GM12878 (cell line): ENCODE results near the gene SIK3. TPM values are rescaled to one million over a fixed set of nuclear protein-coding genes. Genes with fewer than 3 reads are reported as not detected.

Source experiments
- ATAC-seq: fragments of 200-7000 bp; cut with Tn5 transposase; 3 replicates; pipeline ENCODE4 v1.9.1; 2020; ENCODE audit warnings: mild to moderate bottlenecking, moderate library complexity
- BruUV-seq: library from RNA; stranded (reverse); fragments of 400-500 nt; replicated peaks from 2 replicates; lab custom pipeline; 2021; lab: Mats Ljungman, UMichigan
- CTCF ChIA-PET: fragments of 300-600 bp; sonication (Branson Sonifier 250); formaldehyde crosslinking; extraction: SDS; loops from one replicate; lab custom pipeline; 2021; ENCODE audit warnings: inconsistent platforms; lab: Yijun Ruan, JAX
- POLR2A ChIA-PET: fragments of 350-600 bp; formaldehyde crosslinking; extraction: SDS; loops from one replicate; lab custom pipeline; 2021; ENCODE audit warnings: inconsistent platforms; lab: Charles Lee
- RAD21 ChIA-PET: fragments of 300-600 bp; sonication (Branson Sonifier 250); formaldehyde crosslinking; loops from one replicate; lab custom pipeline; 2023; ENCODE audit warnings: antibody characterized with exemption; ENCODE audit not compliant: unreplicated experiment; lab: Charles Lee
- SMC1A ChIA-PET: fragments of 300-600 bp; sonication (Branson Sonifier 250); formaldehyde crosslinking; loops from one replicate; lab custom pipeline; 2023; ENCODE audit not compliant: unreplicated experiment, uncharacterized antibody; lab: Charles Lee
- DNase-seq: peaks from one replicate; pipeline ENCODE4 v3.0.0-alpha.2; 2011; ENCODE audit warnings: low read depth, low spot score
- FAIRE-seq: peaks from 3 replicates; lab custom pipeline; 2011; peaks lifted over from hg19 to GRCh38; lab: Jason Lieb, UNC
- H2AFZ ChIP-seq: 2 replicates; pipeline ENCODE4 v1.6.0; 2011; ENCODE audit warnings: low read depth, low read length, control low read depth; ENCODE audit not compliant: control insufficient read depth
- H3K27ac ChIP-seq: 2 replicates; pipeline ENCODE4 v1.5.1; 2011; ENCODE audit warnings: control low read depth; ENCODE audit not compliant: control insufficient read depth, insufficient read depth
- H3K27me3 ChIP-seq, 2 experiments: replicated peaks in 1 of 2; 2 replicates each; pipeline versions ENCODE4 v1.6.0 to v1.6.1; 2011; ENCODE audit warnings: low read length in 1 of 2; ENCODE audit not compliant: control insufficient read depth in 2 of 2, insufficient read depth in 2 of 2
- H3K36me3 ChIP-seq, 2 experiments: 2 replicates each; pipeline ENCODE4 v1.5.1; 2011; ENCODE audit warnings: low read length in 1 of 2; ENCODE audit not compliant: control insufficient read depth in 2 of 2, insufficient read depth in 2 of 2
- H3K4me1 ChIP-seq: 2 replicates; pipeline ENCODE4 v1.6.1; 2011; ENCODE audit warnings: mild to moderate bottlenecking, low read length, moderate library complexity, mixed read lengths; ENCODE audit not compliant: control insufficient read depth, insufficient read depth
- H3K4me2 ChIP-seq: 2 replicates; pipeline ENCODE4 v1.6.0; 2011; ENCODE audit warnings: control low read depth; ENCODE audit not compliant: control insufficient read depth, insufficient read depth
- H3K4me3 ChIP-seq: fragments of 200-600 bp; sonication (generic); 2 replicates; pipeline ENCODE4 v1.5.1; 2016
- H3K79me2 ChIP-seq: 2 replicates; pipeline ENCODE4 v1.6.0; 2011; ENCODE audit warnings: low read length; ENCODE audit not compliant: control insufficient read depth, insufficient read depth
- H3K9ac ChIP-seq: 2 replicates; pipeline ENCODE4 v1.8.0; 2011; ENCODE audit warnings: low read length, control low read depth, mixed read lengths; ENCODE audit not compliant: control insufficient read depth, insufficient read depth
- H3K9me3 ChIP-seq: replicated peaks from 3 replicates; pipeline ENCODE4 v1.5.1; 2011; ENCODE audit warnings: mild to moderate bottlenecking, low read length; ENCODE audit not compliant: control insufficient read depth, insufficient read depth
- H4K20me1 ChIP-seq: 2 replicates; pipeline ENCODE4 v1.6.0; 2011; ENCODE audit not compliant: control insufficient read depth, insufficient read depth
- ATF7 ChIP-seq: fragments of 450-650 bp; IDR thresholded peaks from 2 replicates; pipeline ENCODE4 v1.6.1; 2016; ENCODE audit warnings: low read depth, mild to moderate bottlenecking
- BRCA1 ChIP-seq: IDR thresholded peaks from 2 replicates; pipeline ENCODE4 v1.6.1; 2011; ENCODE audit warnings: low read depth, low read length, improper control_type of control experiment
- CBFB ChIP-seq: IDR thresholded peaks from 2 replicates; pipeline ENCODE4 v1.6.1; 2016; ENCODE audit warnings: antibody characterized with exemption, low read depth
- CHD2 ChIP-seq: IDR thresholded peaks from 2 replicates; pipeline ENCODE4 v1.6.1; 2011; ENCODE audit warnings: low read depth, low read length, improper control_type of control experiment, borderline replicate concordance
- RAD51 ChIP-seq: fragments of 450-650 bp; IDR thresholded peaks from 2 replicates; pipeline ENCODE4 v1.6.1; 2016; ENCODE audit warnings: moderate library complexity, mild to moderate bottlenecking, inconsistent platforms
- STAT1 ChIP-seq: fragments of 450-650 bp; conservative IDR thresholded peaks from 2 replicates; pipeline ENCODE4 v1.6.1; 2014; ENCODE audit warnings: antibody characterized with exemption, mild to moderate bottlenecking
- TBL1XR1 ChIP-seq: IDR thresholded peaks from 2 replicates; pipeline ENCODE4 v1.6.1; 2012; ENCODE audit warnings: low read depth, low read length, improper control_type of control experiment
- ZBTB40 ChIP-seq: fragments of 450-650 bp; IDR thresholded peaks from 2 replicates; pipeline ENCODE4 v1.6.1; 2016; ENCODE audit warnings: mild to moderate bottlenecking, moderate library complexity, borderline replicate concordance
- WGBS: methylation state at CpG from one replicate; pipeline ENCODE4 v1.1.6; 2016; ENCODE audit warnings: low lambda C conversion rate; ENCODE audit not compliant: insufficient replicate concordance, insufficient coverage; ENCODE audit errors: missing lambda C conversion rate; 5-methylcytosine and 5-hydroxymethylcytosine counted together
- in situ Hi-C: fragments of 300-500 bp; cut with MboI; formaldehyde crosslinking; loops from 9 replicates; pipeline ENCODE4 v1.14.3; 2018; ENCODE audit warnings: mixed read lengths
- intact Hi-C: fragments of 100-400 bp; cut with micrococcal nuclease; formaldehyde crosslinking; loops from one replicate; pipeline ENCODE4 v1.14.2; 2022; ENCODE audit not compliant: unreplicated experiment
- polyA plus RNA-seq, 11 experiments: library from polyadenylated mRNA; depleted of rRNA in 4 of 11; unstranded in 6 of 11; stranded (reverse) in 5 of 11; fragments of >200 nt; fragmentation: Nextera tagmentation in 4 of 11; fragmentation: Illumina TruSeq in 1 of 11; extraction: Ambion mirVana in 4 of 11; extraction: Trizol in 1 of 11; gene quantifications; 1 replicate in 1 of 11; 2 replicates in 10 of 11; pipeline versions ENCODE4 v1.2.1 to v1.2.3, GENCODE V29; 2011 to 2016; ENCODE audit warnings: inconsistent platforms in 2 of 11, missing spikeins in 2 of 11, low read depth in 1 of 11
- total RNA-seq, 4 experiments: library from RNA; depleted of rRNA in 3 of 4; stranded (reverse); fragments of >200 nt in 3 of 4; fragmentation: Illumina TruSeq in 1 of 4; extraction: Trizol in 1 of 4; gene quantifications; 2 replicates each; pipeline versions ENCODE4 v1.2.1 to v1.2.3, GENCODE V29; 2013 to 2021
- TF ChIP-seq, protein P1 (sequence below): fragments of 450-650 bp; IDR thresholded peaks from 2 replicates; pipeline ENCODE4 v1.6.1; 2018; ENCODE audit warnings: borderline replicate concordance, mild to moderate bottlenecking; ENCODE audit not compliant: partially characterized antibody

Gene SIK3
- total and polyA plus RNA-seq, 10 of the 15 experiments (the other 5 are each of a cell fraction or from before 2014, with no cell fraction given): 2.5 to 31.9 (median 11.1) TPM

- intact Hi-C loops: no loop called here
- H3K27ac ChIP-seq: no peak overlapping the region
- FAIRE-seq: no peak
- H3K9me3 ChIP-seq: no peaks in the 10 kb centered on the region
- no peak for TF ChIP-seq CBFB
- no peak for TF ChIP-seq BRCA1
- no peak for TF ChIP-seq STAT1
- TF ChIP-seq ATF7: no peak
- ChIA-PET CTCF (interaction anchor here (1.3 kb wide), 1 partner anchor 11 kb away, joined by 3 read pairs; no protein-coding TSS in a partner anchor), SMC1A (interaction anchor here (0.9 to 1.5 kb wide), 6 partner anchors 10 to 71 kb away, joined by 3 to 6 read pairs (median 4); no protein-coding TSS in a partner anchor), POLR2A (interaction anchor here (0.7 kb wide), 2 partner anchors 11 to 25 kb away, joined by 3 to 10 read pairs; no protein-coding TSS in a partner anchor), RAD21 (interaction anchor here (0.7 kb wide), 1 partner anchor 11 kb away, joined by 4 read pairs; no protein-coding TSS in a partner anchor)
- H3K27me3 ChIP-seq: no peaks in the 10 kb centered on the region
- no peak for DNase-seq
- H3K36me3 ChIP-seq: no peaks in the 10 kb centered on the region; a peak in 1 of 4 replicates
- no peak for ATAC-seq
- peaks cover 11% of the 10 kb centered on the region for H3K79me2 ChIP-seq
- no peak overlapping the region for H3K9ac ChIP-seq
- no peak overlapping the region for H2AFZ ChIP-seq
- H3K4me1 ChIP-seq: no peaks in the 10 kb centered on the region
- H3K4me2 ChIP-seq: no peak overlapping the region
- WGBS: 98% methylated on average over 2 of the region's 2 CpGs
- no peak overlapping the region for H3K4me3 ChIP-seq
- no TSS peak for BruUV-seq
- H4K20me1 ChIP-seq: no peaks in the 10 kb centered on the region
- in situ Hi-C loops: no loop called here
Measured at GRCh38 chr11:116997071-116997470, 101.2 kb downstream of the SIK3 start.

GRCh38 chr11:116994195-116994594 lies 104.0 kb downstream of the SIK3 start:
- ChIA-PET SMC1A (interaction anchor here (0.8 to 1.6 kb wide), 8 partner anchors 10 to 101 kb away, joined by 3 to 6 read pairs (median 4); no protein-coding TSS in a partner anchor), POLR2A (interaction anchor here (0.9 kb wide), 1 partner anchor 13 kb away, joined by 4 read pairs; no protein-coding TSS in a partner anchor), CTCF (interaction anchor here (1.1 to 1.4 kb wide), 4 partner anchors 14 to 203 kb away, joined by 3 to 4 read pairs (median 4); partner anchors contain the start of gene APOA5), RAD21 (interaction anchor here (1.0 to 1.4 kb wide), 2 partner anchors 9 to 10 kb away, joined by 3 read pairs; no protein-coding TSS in a partner anchor)
- peaks cover 9% of the 10 kb centered on the region for H3K79me2 ChIP-seq
- ATAC-seq (no peak), DNase-seq (no peak), FAIRE-seq (no peak)
- no peaks in the 10 kb centered on the region for H3K9me3 ChIP-seq
- no TSS peak for BruUV-seq
- H3K27me3 ChIP-seq: no peaks in the 10 kb centered on the region
- no peak overlapping the region for H3K4me2 ChIP-seq
- H4K20me1 ChIP-seq: no peaks in the 10 kb centered on the region
- no peaks in the 10 kb centered on the region for H3K36me3 ChIP-seq
- in situ Hi-C loops: no loop called here
- intact Hi-C loops: no loop called here
- no peak overlapping the region for H2AFZ ChIP-seq
- no peak overlapping the region for H3K27ac ChIP-seq
- 44% methylated on average over 3 of the region's 3 CpGs for WGBS
- H3K4me3 ChIP-seq: no peak overlapping the region
- H3K4me1 ChIP-seq: no peaks in the 10 kb centered on the region
- no peak overlapping the region for H3K9ac ChIP-seq
- no peak for TF ChIP-seq TBL1XR1
- no peak for TF ChIP-seq RAD51
- TF ChIP-seq, protein P1, sequence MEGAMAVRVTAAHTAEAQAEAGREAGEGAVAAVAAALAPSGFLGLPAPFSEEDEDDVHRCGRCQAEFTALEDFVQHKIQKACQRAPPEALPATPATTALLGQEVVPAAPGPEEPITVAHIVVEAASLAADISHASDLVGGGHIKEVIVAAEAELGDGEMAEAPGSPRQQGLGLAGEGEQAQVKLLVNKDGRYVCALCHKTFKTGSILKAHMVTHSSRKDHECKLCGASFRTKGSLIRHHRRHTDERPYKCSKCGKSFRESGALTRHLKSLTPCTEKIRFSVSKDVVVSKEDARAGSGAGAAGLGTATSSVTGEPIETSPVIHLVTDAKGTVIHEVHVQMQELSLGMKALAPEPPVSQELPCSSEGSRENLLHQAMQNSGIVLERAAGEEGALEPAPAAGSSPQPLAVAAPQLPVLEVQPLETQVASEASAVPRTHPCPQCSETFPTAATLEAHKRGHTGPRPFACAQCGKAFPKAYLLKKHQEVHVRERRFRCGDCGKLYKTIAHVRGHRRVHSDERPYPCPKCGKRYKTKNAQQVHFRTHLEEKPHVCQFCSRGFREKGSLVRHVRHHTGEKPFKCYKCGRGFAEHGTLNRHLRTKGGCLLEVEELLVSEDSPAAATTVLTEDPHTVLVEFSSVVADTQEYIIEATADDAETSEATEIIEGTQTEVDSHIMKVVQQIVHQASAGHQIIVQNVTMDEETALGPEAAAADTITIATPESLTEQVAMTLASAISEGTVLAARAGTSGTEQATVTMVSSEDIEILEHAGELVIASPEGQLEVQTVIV: no peak
- TF ChIP-seq CHD2: no peak
- TF ChIP-seq ZBTB40: no peak
